Inflammatory macrophage treated with lipopolysaccharide for 4 hours (primary cell): ENCODE data around the gene DUS4L.

Source experiments
- DNase-seq: peaks from one replicate; pipeline ENCODE4 v3.0.0-alpha.2; 2020

Gene DUS4L

GRCh38 chr7:107580716-107581383, 17.1 kb downstream of the DUS4L start:
- no peak for DNase-seq

GRCh38 chr7:107581387-107582013, 17.7 kb downstream of the DUS4L start:
- DNase-seq, result no peak

- peak; percentile 16 for DNase-seq
Measured at GRCh38 chr7:107582875-107583274, 19.1 kb downstream of the DUS4L start.

GRCh38 chr7:107584716-107585115, 20.9 kb downstream of the DUS4L start:
- no peak for DNase-seq

- no peak for DNase-seq
Measured at GRCh38 chr7:107588529-107589130, 24.9 kb downstream of the DUS4L start.

GRCh38 chr7:107591421-107591820, 27.6 kb downstream of the DUS4L start:
- no peak for DNase-seq

GRCh38 chr7:107592361-107593024, 28.7 kb downstream of the DUS4L start:
- no peak for DNase-seq

GRCh38 chr7:107593025-107593410, 29.2 kb downstream of the DUS4L start:
- no peak for DNase-seq

- DNase-seq, result no peak
Measured at GRCh38 chr7:107594961-107595737, 31.4 kb downstream of the DUS4L start.

- DNase-seq, result no peak
Measured at GRCh38 chr7:107596881-107597581, 33.3 kb downstream of the DUS4L start.

- DNase-seq, result no peak
Measured at GRCh38 chr7:107597582-107597916, 33.8 kb downstream of the DUS4L start.

- no peak for DNase-seq
Measured at GRCh38 chr7:107597953-107598352, 34.2 kb downstream of the DUS4L start.

- no peak for DNase-seq
Measured at GRCh38 chr7:107599262-107599661, 35.5 kb downstream of the DUS4L start.

GRCh38 chr7:107600816-107601215, 37.0 kb downstream of the DUS4L start:
- no peak for DNase-seq

- no peak for DNase-seq
Measured at GRCh38 chr7:107605218-107605815, 41.5 kb downstream of the DUS4L start.

- no peak for DNase-seq
Measured at GRCh38 chr7:107606303-107606702, 42.5 kb downstream of the DUS4L start.

GRCh38 chr7:107609811-107610261, 46.1 kb downstream of the DUS4L start:
- no peak for DNase-seq

- no peak for DNase-seq
Measured at GRCh38 chr7:107610323-107610722, 46.6 kb downstream of the DUS4L start.

GRCh38 chr7:107613439-107613838, 49.7 kb downstream of the DUS4L start:
- no peak for DNase-seq

GRCh38 chr7:107613948-107614347, 50.2 kb downstream of the DUS4L start:
- DNase-seq, result no peak

GRCh38 chr7:107614425-107614824, 50.7 kb downstream of the DUS4L start:
- DNase-seq, result no peak
